Kidney epithelial cell (primary cell): ENCODE results near the gene KIF6. TPM values are rescaled to one million over a fixed set of nuclear protein-coding genes. Genes with fewer than 3 reads are reported as not detected.

ENCODE experiments used
- DNase-seq: peaks from one replicate; pipeline ENCODE4 v3.0.0-alpha.2; 2010; ENCODE audit warnings: low read depth
- H3K27me3 ChIP-seq: 2 replicates; pipeline ENCODE4 v1.6.0; 2011; ENCODE audit warnings: low read length; ENCODE audit not compliant: control insufficient read depth, insufficient read depth
- H3K36me3 ChIP-seq: 2 replicates; pipeline ENCODE4 v1.5.1; 2011; ENCODE audit warnings: low read length; ENCODE audit not compliant: control insufficient read depth, insufficient read depth
- H3K4me3 ChIP-seq: 2 replicates; pipeline ENCODE4 v1.5.1; 2011; ENCODE audit warnings: low read depth, mild to moderate bottlenecking, control low read depth, low read length
- CTCF ChIP-seq: IDR thresholded peaks from 2 replicates; pipeline ENCODE4 v1.5.1; 2011; ENCODE audit warnings: mild to moderate bottlenecking, moderate library complexity, low read length, control low read depth, inconsistent platforms; ENCODE audit not compliant: insufficient read depth, poor library complexity, severe bottlenecking
- total RNA-seq: library from RNA; depleted of rRNA; stranded (reverse); fragments of >200 nt; gene quantifications from 2 replicates; pipeline ENCODE4 v1.2.3, GENCODE V29; 2015

Gene KIF6
- total RNA-seq, 1 donor from 2014 or later: 0.33 TPM

- Histone ChIP-seq H3K36me3 (no peaks in the 10 kb centered on the region), H3K4me3 (no peak overlapping the region)
- no peak for TF ChIP-seq CTCF
Observed at GRCh38 chr6:39444479-39445019, 280.7 kb downstream of the KIF6 start.

GRCh38 chr6:39441986-39442385 is 283.2 kb downstream of the KIF6 start:
- no peaks in the 10 kb centered on the region for H3K27me3 ChIP-seq
- no peak for TF ChIP-seq CTCF
- H3K36me3 ChIP-seq: no peaks in the 10 kb centered on the region
- DNase-seq: no peak
- H3K4me3 ChIP-seq: no peak overlapping the region

More at GRCh38 chr6:39444479-39445019, 280.7 kb downstream of the KIF6 start:
- H3K27me3 ChIP-seq: no peaks in the 10 kb centered on the region
- no peak for DNase-seq

GRCh38 chr6:39441301-39441700 is 283.9 kb downstream of the KIF6 start:
- no peak overlapping the region for H3K4me3 ChIP-seq
- no peaks in the 10 kb centered on the region for H3K27me3 ChIP-seq
- DNase-seq: no peak
- no peak for TF ChIP-seq CTCF
- H3K36me3 ChIP-seq: no peaks in the 10 kb centered on the region

- no peak for TF ChIP-seq CTCF
Observed at GRCh38 chr6:39440039-39440426, 285.2 kb downstream of the KIF6 start.

GRCh38 chr6:39439342-39440038 is 285.7 kb downstream of the KIF6 start:
- TF ChIP-seq CTCF: no peak
- Histone ChIP-seq H3K36me3 (no peaks in the 10 kb centered on the region), H3K4me3 (no peak overlapping the region), H3K27me3 (no peaks in the 10 kb centered on the region)
- no peak for DNase-seq

More at GRCh38 chr6:39440039-39440426, 285.2 kb downstream of the KIF6 start:
- DNase-seq: no peak
- no peaks in the 10 kb centered on the region for H3K27me3 ChIP-seq
- no peaks in the 10 kb centered on the region for H3K36me3 ChIP-seq
- no peak overlapping the region for H3K4me3 ChIP-seq

GRCh38 chr6:39433630-39434029 is 291.6 kb downstream of the KIF6 start:
- DNase-seq: no peak
- Histone ChIP-seq H3K36me3 (no peaks in the 10 kb centered on the region), H3K4me3 (no peak overlapping the region), H3K27me3 (no peaks in the 10 kb centered on the region)
- TF ChIP-seq CTCF: no peak
